ENCODE data around the gene PAPOLB. TPM values are rescaled to one million over a fixed set of nuclear protein-coding genes. Genes with fewer than 3 reads are reported as not detected.

PAPOLB gene
- polyA plus RNA-seq, 2 of the 4 experiments (the other 2 are of a cell fraction): not detected

GRCh38 chr7:4820405-4820966, 41.3 kb downstream of the PAPOLB start:
- TF ChIP-seq ZFP36 (IDR thresholded peaks at IDR 0.05; ENCODE audit: borderline replicate concordance, partially characterized antibody) (no peak), TFCP2L1 (CRISPR knock-in tag; IDR thresholded peaks at IDR 0.05) (no peak)
- POLR2A ChIA-PET: no interaction called here
- ATAC-seq (no peak), DNase-seq (ENCODE audit: low read depth in 1 of 2, low spot score in 1 of 2) (no peak), FAIRE-seq (no peak)
- Histone ChIP-seq H3K4me1 (no peaks in the 10 kb centered on the region), H3K9me3 (no peaks in the 10 kb centered on the region), H3K27ac (no peak overlapping the region), H3K4me2 (no peak overlapping the region), H3K4me3 (no peak overlapping the region)
- no CpG with 5 or more reads among the region's 19 CpGs for WGBS (ENCODE audit: missing lambda C conversion rate)
- CTCF ChIA-PET: interaction anchor here (0.6 to 1.5 kb wide), 4 partner anchors 15 to 67 kb away, joined by 3 to 7 read pairs (median 4); no protein-coding TSS in a partner anchor

GRCh38 chr7:4819560-4820404, 42.0 kb downstream of the PAPOLB start:
- CTCF ChIA-PET: interaction anchor here (0.6 to 1.7 kb wide), 6 partner anchors 14 to 68 kb away, joined by 3 to 7 read pairs (median 4); partner anchors contain the start of gene RADIL
- 84% methylated on average over 26 of the region's 39 CpGs for WGBS (ENCODE audit: missing lambda C conversion rate)
- TF ChIP-seq ZSCAN20 (CRISPR knock-in tag; IDR thresholded peaks at IDR 0.05) (no peak), HOXB13 (CRISPR knock-in tag; IDR thresholded peaks at IDR 0.05; ENCODE audit: low read depth) (no peak), CEBPB (IDR thresholded peaks at IDR 0.05) (no peak), HMGXB4 (CRISPR knock-in tag; IDR thresholded peaks at IDR 0.05; ENCODE audit: borderline replicate concordance) (no peak), HEYL (CRISPR knock-in tag; IDR thresholded peaks at IDR 0.05) (no peak), REST (IDR thresholded peaks at IDR 0.05) (no peak), CBX8 (IDR thresholded peaks at IDR 0.05) (no peak), PHF8 (IDR thresholded peaks at IDR 0.05; ENCODE audit: borderline replicate concordance, low read depth) (no peak), EP300 (IDR thresholded peaks at IDR 0.05) (no peak), EHF (CRISPR knock-in tag; IDR thresholded peaks at IDR 0.05) (no peak), NR3C1 (IDR thresholded peaks at IDR 0.05) (no peak), ATOH8 (CRISPR knock-in tag; IDR thresholded peaks at IDR 0.05; ENCODE audit: low read depth) (no peak), JUNB (IDR thresholded peaks at IDR 0.05) (no peak), RFX5 (IDR thresholded peaks at IDR 0.05) (no peak), ZFP36 (IDR thresholded peaks at IDR 0.05; ENCODE audit: borderline replicate concordance, partially characterized antibody) (no peak), HDAC2 (IDR thresholded peaks at IDR 0.05) (no peak)
- POLR2A ChIA-PET: no interaction called here
- ATAC-seq: no peak
- no peak for FAIRE-seq
- H3K4me2 ChIP-seq: no peak overlapping the region
- no peak overlapping the region for H3K27ac ChIP-seq
- DNase-seq (ENCODE audit: low read depth in 1 of 2, low spot score in 1 of 2): no peak
- H3K4me3 ChIP-seq: no peak overlapping the region
- H3K9me3 ChIP-seq: no peaks in the 10 kb centered on the region
- H3K4me1 ChIP-seq: no peaks in the 10 kb centered on the region

All from A549 (cell line).